ENCODE data around the gene EPHA6.
"Not testable (repeated sequence)": the region's sequence is repeated elsewhere in the genome, so short reads cannot be mapped to it uniquely, and the experiment has no call there.

Gene EPHA6

GRCh38 chr3:97197083-97197482 is 382.7 kb downstream of the EPHA6 start:
- DNase-seq = no peak

- no peak for DNase-seq
Measured at GRCh38 chr3:97197830-97198229, 383.4 kb downstream of the EPHA6 start.

- no peak for DNase-seq
Measured at GRCh38 chr3:97200387-97200786, 386.0 kb downstream of the EPHA6 start.

- no peak for DNase-seq
Measured at GRCh38 chr3:97201814-97202213, 387.4 kb downstream of the EPHA6 start.

- no peak for DNase-seq
Measured at GRCh38 chr3:97228966-97229365, 414.6 kb downstream of the EPHA6 start.

GRCh38 chr3:97230486-97230885 is 416.1 kb downstream of the EPHA6 start:
- DNase-seq = no peak

GRCh38 chr3:97232393-97233034 is 418.1 kb downstream of the EPHA6 start:
- no peak for DNase-seq

- no peak for DNase-seq
Measured at GRCh38 chr3:97235179-97235578, 420.8 kb downstream of the EPHA6 start.

- DNase-seq = no peak
Measured at GRCh38 chr3:97235611-97236315, 421.4 kb downstream of the EPHA6 start.

- DNase-seq = no peak
Measured at GRCh38 chr3:97241417-97241816, 427.0 kb downstream of the EPHA6 start.

GRCh38 chr3:97245201-97245910 is 431.0 kb downstream of the EPHA6 start:
- no peak for DNase-seq

- DNase-seq = no peak
Measured at GRCh38 chr3:97256060-97256459, 441.7 kb downstream of the EPHA6 start.

GRCh38 chr3:97257942-97258697 is 443.7 kb downstream of the EPHA6 start:
- DNase-seq = no peak

GRCh38 chr3:97259263-97259662 is 444.9 kb downstream of the EPHA6 start:
- DNase-seq = no peak

GRCh38 chr3:97264180-97264579 is 449.8 kb downstream of the EPHA6 start:
- DNase-seq = no peak

GRCh38 chr3:97265237-97266005 is 451.0 kb downstream of the EPHA6 start:
- DNase-seq = no peak

- DNase-seq = no peak
Measured at GRCh38 chr3:97269202-97269601, 454.8 kb downstream of the EPHA6 start.

- DNase-seq = not testable (repeated sequence)
Measured at GRCh38 chr3:97276879-97277550, 462.6 kb downstream of the EPHA6 start.

- no peak for DNase-seq
Measured at GRCh38 chr3:97277708-97278107, 463.3 kb downstream of the EPHA6 start.

GRCh38 chr3:97278506-97278905 is 464.1 kb downstream of the EPHA6 start:
- DNase-seq = no peak

GRCh38 chr3:97291901-97292300 is 477.5 kb downstream of the EPHA6 start:
- no peak for DNase-seq

GRCh38 chr3:97293596-97294131 is 479.3 kb downstream of the EPHA6 start:
- DNase-seq = no peak
